Neural cell (in vitro differentiated cells): ENCODE measurements around the gene PRKACA. TPM values are rescaled to one million over a fixed set of nuclear protein-coding genes. Genes with fewer than 3 reads are reported as not detected.
A peak's percentile ranks its signal among the peaks of the same experiment; 100 is the strongest.

Source experiments
- H2AFZ ChIP-seq: fragments of 200-600, 300-800 bp; sonication (generic), shearing (Covaris generic); 2 replicates; pipeline ENCODE4 v1.6.0; 2014; ENCODE audit warnings: low read depth, mild to moderate bottlenecking, antibody characterized with exemption, low read length, moderate library complexity
- H3F3A ChIP-seq: fragments of 200-600 bp; shearing (Covaris generic); 2 replicates; pipeline ENCODE4 v1.6.1; 2016; ENCODE audit warnings: mild to moderate bottlenecking, moderate library complexity, mixed read lengths, antibody characterized with exemption, low read length; ENCODE audit not compliant: insufficient read depth, poor library complexity, severe bottlenecking
- H3K27ac ChIP-seq: fragments of 200-600, 300-800 bp; sonication (generic), shearing (Covaris generic); 2 replicates; pipeline ENCODE4 v1.5.1; 2014; ENCODE audit warnings: mild to moderate bottlenecking, low read length, moderate library complexity
- H3K27me3 ChIP-seq: fragments of 300-800, 200-600 bp; sonication (generic), shearing (Covaris generic); 2 replicates; pipeline ENCODE4 v1.6.0; 2014; ENCODE audit warnings: mild to moderate bottlenecking, low read depth, low read length, moderate library complexity; ENCODE audit not compliant: insufficient read depth
- H3K36me3 ChIP-seq: fragments of 300-800, 200-600 bp; sonication (generic), shearing (Covaris generic); 2 replicates; pipeline ENCODE4 v1.5.1; 2014; ENCODE audit warnings: mild to moderate bottlenecking, antibody characterized with exemption, low read length, moderate library complexity; ENCODE audit not compliant: insufficient read depth
- H3K4me2 ChIP-seq: fragments of 300-800, 200-600 bp; sonication (generic), shearing (Covaris generic); 2 replicates; pipeline ENCODE4 v1.6.0; 2014; ENCODE audit warnings: mild to moderate bottlenecking, low read length
- H3K4me3 ChIP-seq: fragments of 300-800, 200-600 bp; sonication (generic), shearing (Covaris generic); 2 replicates; pipeline ENCODE4 v1.5.1; 2014; ENCODE audit warnings: mild to moderate bottlenecking, low read length, moderate library complexity
- H3K79me2 ChIP-seq: fragments of 200-600 bp; shearing (Covaris generic); replicated peaks from 2 replicates; pipeline ENCODE4 v1.6.0; 2014; ENCODE audit warnings: mild to moderate bottlenecking, low read length, moderate library complexity; ENCODE audit not compliant: insufficient read depth
- H3K9ac ChIP-seq: fragments of 300-800, 200-600 bp; sonication (generic), shearing (Covaris generic); 2 replicates; pipeline ENCODE4 v1.6.1; 2016; ENCODE audit warnings: mild to moderate bottlenecking, low read length, mixed read lengths
- H3K9me2 ChIP-seq: fragments of 200-600 bp; shearing (Covaris generic); 2 replicates; pipeline ENCODE4 v1.6.1; 2016; ENCODE audit warnings: mild to moderate bottlenecking, low read length, mixed read lengths; ENCODE audit not compliant: insufficient read depth
- H3K9me3 ChIP-seq: fragments of 200-600, 300-800 bp; sonication (generic), shearing (Covaris generic); 2 replicates; pipeline ENCODE4 v1.6.1; 2016; ENCODE audit warnings: mild to moderate bottlenecking, mixed run types, low read length, moderate library complexity, mixed read lengths
- H4K20me1 ChIP-seq: fragments of 200-600 bp; shearing (Covaris generic); 2 replicates; pipeline ENCODE4 v1.6.1; 2016; ENCODE audit warnings: mild to moderate bottlenecking, mixed run types; ENCODE audit not compliant: insufficient read depth
- EP300 ChIP-seq: fragments of 450-650 bp; conservative IDR thresholded peaks from 2 replicates; pipeline ENCODE4 v1.6.1; 2014; ENCODE audit warnings: antibody characterized with exemption, mild to moderate bottlenecking, moderate library complexity; ENCODE audit not compliant: poor library complexity, severe bottlenecking
- EZH2 ChIP-seq: fragments of 200-600, 300-800 bp; shearing (Covaris generic), sonication (generic); IDR thresholded peaks from 2 replicates; pipeline ENCODE4 v1.6.1; 2014; ENCODE audit warnings: antibody characterized with exemption, low read length, borderline replicate concordance, mild to moderate bottlenecking; ENCODE audit not compliant: insufficient read depth, poor library complexity, severe bottlenecking
- MXI1 ChIP-seq: fragments of 450-650 bp; conservative IDR thresholded peaks from 2 replicates; pipeline ENCODE4 v1.6.1; 2014; ENCODE audit warnings: antibody characterized with exemption, mild to moderate bottlenecking; ENCODE audit not compliant: poor library complexity, severe bottlenecking
- POLR2AphosphoS5 ChIP-seq: IDR thresholded peaks from 2 replicates; pipeline ENCODE4 v1.6.1; 2012
- RAD21 ChIP-seq: fragments of 450-650 bp; conservative IDR thresholded peaks from 2 replicates; pipeline ENCODE4 v1.6.1; 2014; ENCODE audit warnings: antibody characterized with exemption, mild to moderate bottlenecking, moderate library complexity
- SMC3 ChIP-seq: fragments of 450-650 bp; conservative IDR thresholded peaks from 2 replicates; pipeline ENCODE4 v1.6.1; 2014; ENCODE audit warnings: antibody characterized with exemption, mild to moderate bottlenecking, moderate library complexity; ENCODE audit not compliant: poor library complexity
- TAF1 ChIP-seq: IDR thresholded peaks from 2 replicates; pipeline ENCODE4 v1.6.1; 2012; ENCODE audit warnings: low read depth
- polyA plus RNA-seq: library from polyadenylated mRNA; depleted of rRNA; stranded (reverse); fragments of >200 nt; gene quantifications from 2 replicates; pipeline ENCODE4 v1.2.3, GENCODE V29; 2014
- TF ChIP-seq, protein P1 (sequence below): fragments of 450-650 bp; IDR thresholded peaks from 2 replicates; pipeline ENCODE4 v1.5.1; 2014; ENCODE audit warnings: antibody characterized with exemption, mild to moderate bottlenecking, moderate library complexity; ENCODE audit not compliant: poor library complexity, severe bottlenecking
- TF ChIP-seq, protein P2 (sequence below): IDR thresholded peaks from 2 replicates; pipeline ENCODE4 v1.6.1; 2012; ENCODE audit warnings: borderline replicate concordance

The PRKACA gene
- polyA plus RNA-seq, 1 donor from 2014 or later: 11.7 TPM

DNA sequence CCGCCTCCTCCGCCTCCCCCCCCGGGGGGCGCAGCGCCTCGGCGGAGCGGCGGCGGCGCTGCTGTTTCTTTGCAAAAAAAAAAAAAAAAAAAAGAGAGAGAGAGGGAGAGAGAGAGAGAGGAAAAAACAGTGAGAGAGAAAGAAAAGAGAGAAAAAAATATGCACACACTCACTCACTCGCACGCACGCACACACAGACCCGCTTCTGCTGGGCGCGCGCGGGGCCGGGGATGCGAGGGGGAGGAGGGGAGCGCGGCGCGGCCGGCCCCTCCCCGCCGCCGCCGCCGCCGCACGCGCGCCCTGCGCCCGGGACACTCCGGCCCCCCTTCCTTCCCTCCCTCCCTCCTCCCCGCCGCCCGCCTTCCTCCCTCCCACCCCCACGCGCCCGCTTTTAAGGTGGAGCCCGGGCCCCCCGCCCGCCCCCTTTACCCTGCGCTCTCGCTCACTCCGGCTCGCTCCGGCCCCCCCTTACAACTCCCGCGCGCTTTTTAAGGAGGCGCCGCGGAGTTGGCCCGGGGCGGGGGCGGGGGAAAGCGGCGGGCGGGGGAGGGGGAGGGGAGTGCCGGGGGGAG is 27.0 kb downstream of the PRKACA start, which contains the start of gene SAMD1:
Gene SAMD1, minus strand, starts transcription at position 243 of the 572 bp plus-strand sequence.
- no peaks in the 10 kb centered on the region for H3K9me2 ChIP-seq
- no peak within 1 kb of the TSS for H2AFZ ChIP-seq
- H3K79me2 ChIP-seq: no peaks in the 10 kb centered on the region
- H3K9me3 ChIP-seq: peaks cover 3% of the 10 kb centered on the region
- H3K4me2 ChIP-seq: peak within 1 kb of the TSS; percentile 62
- peak within 1 kb of the TSS; percentile 70 for H3K9ac ChIP-seq
- peak within 1 kb of the TSS; percentile 44 for H3K27ac ChIP-seq
- H3K36me3 ChIP-seq: peaks cover 6% of the 10 kb centered on the region
- H4K20me1 ChIP-seq: peaks cover 8% of the 10 kb centered on the region
- peak within 1 kb of the TSS; percentile 70 for H3K4me3 ChIP-seq
- peaks cover 4% of the 10 kb centered on the region for H3F3A ChIP-seq
- TF ChIP-seq MXI1 (peak; percentile 20), SMC3 (no peak)
- TF ChIP-seq, protein P1, sequence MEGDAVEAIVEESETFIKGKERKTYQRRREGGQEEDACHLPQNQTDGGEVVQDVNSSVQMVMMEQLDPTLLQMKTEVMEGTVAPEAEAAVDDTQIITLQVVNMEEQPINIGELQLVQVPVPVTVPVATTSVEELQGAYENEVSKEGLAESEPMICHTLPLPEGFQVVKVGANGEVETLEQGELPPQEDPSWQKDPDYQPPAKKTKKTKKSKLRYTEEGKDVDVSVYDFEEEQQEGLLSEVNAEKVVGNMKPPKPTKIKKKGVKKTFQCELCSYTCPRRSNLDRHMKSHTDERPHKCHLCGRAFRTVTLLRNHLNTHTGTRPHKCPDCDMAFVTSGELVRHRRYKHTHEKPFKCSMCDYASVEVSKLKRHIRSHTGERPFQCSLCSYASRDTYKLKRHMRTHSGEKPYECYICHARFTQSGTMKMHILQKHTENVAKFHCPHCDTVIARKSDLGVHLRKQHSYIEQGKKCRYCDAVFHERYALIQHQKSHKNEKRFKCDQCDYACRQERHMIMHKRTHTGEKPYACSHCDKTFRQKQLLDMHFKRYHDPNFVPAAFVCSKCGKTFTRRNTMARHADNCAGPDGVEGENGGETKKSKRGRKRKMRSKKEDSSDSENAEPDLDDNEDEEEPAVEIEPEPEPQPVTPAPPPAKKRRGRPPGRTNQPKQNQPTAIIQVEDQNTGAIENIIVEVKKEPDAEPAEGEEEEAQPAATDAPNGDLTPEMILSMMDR: no peak
- no peaks in the 10 kb centered on the region for H3K27me3 ChIP-seq

DNA sequence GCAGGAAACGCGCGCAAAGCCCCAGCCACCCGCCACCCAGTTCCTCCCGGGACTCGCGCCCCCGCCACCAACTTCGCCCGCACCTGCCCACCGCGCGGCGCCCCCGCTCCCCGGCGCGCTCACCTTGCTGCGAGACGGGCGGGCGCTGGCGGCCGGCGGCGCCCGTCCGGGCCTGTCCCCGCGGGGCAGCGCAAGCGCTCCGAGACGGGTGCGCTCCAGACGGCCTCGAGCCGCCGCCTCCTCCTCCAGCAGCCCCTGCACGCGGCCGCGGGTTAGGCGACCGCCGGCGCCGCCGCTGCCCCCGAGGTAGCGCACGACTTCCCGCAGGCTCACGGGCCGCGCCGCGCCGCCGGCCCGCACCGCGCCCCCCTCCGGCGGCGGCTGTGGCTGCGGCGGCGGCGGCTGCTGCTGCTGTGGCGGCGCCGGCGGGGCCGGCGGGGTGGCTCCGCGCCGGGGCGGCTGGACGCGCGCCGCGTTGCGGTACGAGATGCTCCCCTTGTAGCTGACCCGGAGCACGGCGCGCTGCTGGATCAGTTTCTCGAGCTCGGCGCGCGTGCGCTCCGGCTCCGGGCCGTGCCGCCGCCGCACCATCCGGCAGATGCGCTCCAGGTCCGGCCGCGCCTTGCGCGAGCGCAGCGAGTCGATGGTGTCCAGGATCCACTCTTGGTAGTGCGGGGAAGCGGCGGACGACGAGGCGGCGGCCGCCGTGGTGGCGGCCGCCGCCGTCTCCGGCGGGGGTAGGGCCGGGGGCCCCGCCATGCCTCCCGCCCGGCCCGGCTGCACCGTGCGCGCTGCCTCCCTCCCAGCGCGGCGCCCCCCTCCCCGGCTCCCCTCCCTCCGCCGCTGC is 27.7 kb downstream of the PRKACA start:
- H3K27ac ChIP-seq: peak overlapping the region; percentile 44
- H3K36me3 ChIP-seq: peaks cover 6% of the 10 kb centered on the region
- peak overlapping the region; percentile 70 for H3K4me3 ChIP-seq
- H3K9me3 ChIP-seq: peaks cover 3% of the 10 kb centered on the region
- no peaks in the 10 kb centered on the region for H3K27me3 ChIP-seq
- H3K4me2 ChIP-seq: peak overlapping the region; percentile 73
- H3K9ac ChIP-seq: peak overlapping the region; percentile 70
- H3K9me2 ChIP-seq: no peaks in the 10 kb centered on the region
- TF ChIP-seq EP300: no peak
- TF ChIP-seq POLR2AphosphoS5: no peak
- TF ChIP-seq, protein P2, sequence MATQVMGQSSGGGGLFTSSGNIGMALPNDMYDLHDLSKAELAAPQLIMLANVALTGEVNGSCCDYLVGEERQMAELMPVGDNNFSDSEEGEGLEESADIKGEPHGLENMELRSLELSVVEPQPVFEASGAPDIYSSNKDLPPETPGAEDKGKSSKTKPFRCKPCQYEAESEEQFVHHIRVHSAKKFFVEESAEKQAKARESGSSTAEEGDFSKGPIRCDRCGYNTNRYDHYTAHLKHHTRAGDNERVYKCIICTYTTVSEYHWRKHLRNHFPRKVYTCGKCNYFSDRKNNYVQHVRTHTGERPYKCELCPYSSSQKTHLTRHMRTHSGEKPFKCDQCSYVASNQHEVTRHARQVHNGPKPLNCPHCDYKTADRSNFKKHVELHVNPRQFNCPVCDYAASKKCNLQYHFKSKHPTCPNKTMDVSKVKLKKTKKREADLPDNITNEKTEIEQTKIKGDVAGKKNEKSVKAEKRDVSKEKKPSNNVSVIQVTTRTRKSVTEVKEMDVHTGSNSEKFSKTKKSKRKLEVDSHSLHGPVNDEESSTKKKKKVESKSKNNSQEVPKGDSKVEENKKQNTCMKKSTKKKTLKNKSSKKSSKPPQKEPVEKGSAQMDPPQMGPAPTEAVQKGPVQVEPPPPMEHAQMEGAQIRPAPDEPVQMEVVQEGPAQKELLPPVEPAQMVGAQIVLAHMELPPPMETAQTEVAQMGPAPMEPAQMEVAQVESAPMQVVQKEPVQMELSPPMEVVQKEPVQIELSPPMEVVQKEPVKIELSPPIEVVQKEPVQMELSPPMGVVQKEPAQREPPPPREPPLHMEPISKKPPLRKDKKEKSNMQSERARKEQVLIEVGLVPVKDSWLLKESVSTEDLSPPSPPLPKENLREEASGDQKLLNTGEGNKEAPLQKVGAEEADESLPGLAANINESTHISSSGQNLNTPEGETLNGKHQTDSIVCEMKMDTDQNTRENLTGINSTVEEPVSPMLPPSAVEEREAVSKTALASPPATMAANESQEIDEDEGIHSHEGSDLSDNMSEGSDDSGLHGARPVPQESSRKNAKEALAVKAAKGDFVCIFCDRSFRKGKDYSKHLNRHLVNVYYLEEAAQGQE: no peak
- no peak for TF ChIP-seq TAF1
- TF ChIP-seq SMC3: no peak
- no peak for TF ChIP-seq EZH2
- peak; percentile 51 for TF ChIP-seq MXI1
- TF ChIP-seq, protein P1: peak; percentile 57
- TF ChIP-seq RAD21: no peak
- H3K79me2 ChIP-seq: no peaks in the 10 kb centered on the region
- H3F3A ChIP-seq: peaks cover 4% of the 10 kb centered on the region
- H2AFZ ChIP-seq: no peak overlapping the region
- peaks cover 8% of the 10 kb centered on the region for H4K20me1 ChIP-seq
